Measurements from ENCODE around the gene PTPN21. TPM values are rescaled to one million over a fixed set of nuclear protein-coding genes. Genes with fewer than 3 reads are reported as not detected.

PTPN21 gene
- total and polyA plus RNA-seq, 2 of the 13 experiments (the other 11 are each of a cell fraction or from before 2014, with no cell fraction given) = 2.0 to 3.7 TPM

- CTCF ChIA-PET (ENCODE audit: low intra/inter-chr PET ratio, low total read pairs) = no interaction called here
- H3K36me3 ChIP-seq (replicated peaks in 1 of 2; ENCODE audit: control insufficient read depth in 1 of 2, insufficient read depth in 2 of 2, low read length in 2 of 2) = peaks cover 0 to 3% of the 10 kb centered on the region in 2 experiments; a peak in 1 of 5 replicates
- no peak overlapping the region for H3K9ac ChIP-seq (ENCODE audit: insufficient read depth, low read depth, low read length)
- no peaks in the 10 kb centered on the region for H3K79me2 ChIP-seq (ENCODE audit: insufficient read depth, low read length)
- FAIRE-seq = no peak
- 100% methylated on average over 1 of the region's 1 CpG for WGBS (ENCODE audit: low lambda C conversion rate)
- H3K4me2 ChIP-seq (ENCODE audit: low read depth, low read length) = no peak overlapping the region
- intact Hi-C loops (cut with micrococcal nuclease; ENCODE audit: unreplicated experiment) = no loop called here
- no peaks in the 10 kb centered on the region for H4K20me1 ChIP-seq (ENCODE audit: insufficient read depth, low read length)
- no peak for ATAC-seq
- H3K4me1 ChIP-seq (ENCODE audit: insufficient read depth, low read length) = peaks cover 15% of the 10 kb centered on the region
- no peaks in the 10 kb centered on the region for H3K9me3 ChIP-seq (ENCODE audit: low read length)
- POLR2A ChIA-PET = no interaction called here
- no peaks in the 10 kb centered on the region; a peak in 1 of 5 replicates for H3K27me3 ChIP-seq (ENCODE audit: control insufficient read depth in 1 of 2, insufficient read depth in 2 of 2, low read length in 2 of 2)
- in situ Hi-C loops (cut with HindIII; ENCODE audit: extremely low pct_ligation_motif_present, low pct_unique_long_range_greater_than_20kb) = no loop called here
- no peak for DNase-seq (ENCODE audit: low spot score)
- H2AFZ ChIP-seq (ENCODE audit: low read length) = no peak overlapping the region
- H3K4me3 ChIP-seq (replicated peaks in 1 of 3; ENCODE audit: insufficient read depth in 1 of 3, low read depth in 2 of 3, low read length in 3 of 3) = no peak overlapping the region
- no peak overlapping the region for H3K27ac ChIP-seq (ENCODE audit: extremely low read length, insufficient read depth, low read length)
- no TSS peak for BruUV-seq (replicated peaks)
- no peak for TF ChIP-seq PHF8 (CRISPR knock-in tag; IDR thresholded peaks at IDR 0.05)
- no peak for TF ChIP-seq SMARCE1 (IDR thresholded peaks at IDR 0.05; ENCODE audit: borderline replicate concordance)
- TF ChIP-seq ZNF615 (CRISPR knock-in tag; IDR thresholded peaks at IDR 0.05; ENCODE audit: borderline replicate concordance) = no peak
- TF ChIP-seq NRL (CRISPR knock-in tag; IDR thresholded peaks at IDR 0.05; ENCODE audit: borderline replicate concordance) = no peak
- no peak for TF ChIP-seq TBX2 (CRISPR knock-in tag; IDR thresholded peaks at IDR 0.05; ENCODE audit: borderline replicate concordance)
- no peak for TF ChIP-seq FOSL2 (CRISPR knock-in tag; IDR thresholded peaks at IDR 0.05)
- TF ChIP-seq ZBTB7B (CRISPR knock-in tag; IDR thresholded peaks at IDR 0.05) = no peak
- no peak for TF ChIP-seq SSRP1 (CRISPR knock-in tag; IDR thresholded peaks at IDR 0.05)
- no peak for TF ChIP-seq ZNF790 (CRISPR knock-in tag; IDR thresholded peaks at IDR 0.05; ENCODE audit: borderline replicate concordance)
These were observed 13.5 kb downstream of the PTPN21 start for GRCh38 chr14:88541324-88541723.

GRCh38 chr14:88535813-88536212 is 19.0 kb downstream of the PTPN21 start:
- intact Hi-C loops (cut with micrococcal nuclease; ENCODE audit: unreplicated experiment) (no loop called here), in situ Hi-C loops (cut with HindIII; ENCODE audit: extremely low pct_ligation_motif_present, low pct_unique_long_range_greater_than_20kb) (no loop called here)

More at GRCh38 chr14:88535813-88536212, 19.0 kb downstream of the PTPN21 start:
- BruUV-seq (replicated peaks) = no TSS peak
- DNase-seq (ENCODE audit: low spot score) = no peak
- peaks cover 19% of the 10 kb centered on the region for H3K4me1 ChIP-seq (ENCODE audit: insufficient read depth, low read length)
- H3K9me3 ChIP-seq (ENCODE audit: low read length) = no peaks in the 10 kb centered on the region
- 0 out of 2 replicates have a peak, but pooled peaks have one; percentile 11 for TF ChIP-seq ZNF709 (CRISPR knock-in tag; IDR thresholded peaks at IDR 0.05)
- no peak for TF ChIP-seq ZNF235 (CRISPR knock-in tag; IDR thresholded peaks at IDR 0.05; ENCODE audit: borderline replicate concordance)
- TF ChIP-seq GABPB1 (CRISPR knock-in tag; IDR thresholded peaks at IDR 0.05) = no peak
- TF ChIP-seq SNAI1 (CRISPR knock-in tag; IDR thresholded peaks at IDR 0.05; ENCODE audit: borderline replicate concordance) = no peak
- TF ChIP-seq MIER3 (CRISPR knock-in tag; IDR thresholded peaks at IDR 0.05; ENCODE audit: borderline replicate concordance) = no peak
- TF ChIP-seq IRF1 (CRISPR knock-in tag; IDR thresholded peaks at IDR 0.05; ENCODE audit: low read depth) = no peak
- H3K4me3 ChIP-seq (replicated peaks in 1 of 3; ENCODE audit: insufficient read depth in 1 of 3, low read depth in 2 of 3, low read length in 3 of 3) = no peak overlapping the region
- CTCF ChIA-PET (ENCODE audit: low intra/inter-chr PET ratio, low total read pairs) = no interaction called here
- H3K79me2 ChIP-seq (ENCODE audit: insufficient read depth, low read length) = no peaks in the 10 kb centered on the region
- H3K27ac ChIP-seq (ENCODE audit: extremely low read length, insufficient read depth, low read length) = peak overlapping the region; percentile 53
- H4K20me1 ChIP-seq (ENCODE audit: insufficient read depth, low read length) = no peaks in the 10 kb centered on the region
- FAIRE-seq = no peak
- H3K36me3 ChIP-seq (replicated peaks in 1 of 2; ENCODE audit: control insufficient read depth in 1 of 2, insufficient read depth in 2 of 2, low read length in 2 of 2) = no peaks in the 10 kb centered on the region
- H3K27me3 ChIP-seq (ENCODE audit: control insufficient read depth in 1 of 2, insufficient read depth in 2 of 2, low read length in 2 of 2) = no peaks in the 10 kb centered on the region; a peak in 1 of 5 replicates
- peak; percentile 43; the same call in 2 of the 3 replicates for ATAC-seq
- H3K4me2 ChIP-seq (ENCODE audit: low read depth, low read length) = peak overlapping the region; percentile 38; the same call in 1 of the 2 replicates
- WGBS (ENCODE audit: low lambda C conversion rate) = 38% methylated on average over 4 of the region's 4 CpGs
- no peak overlapping the region for H2AFZ ChIP-seq (ENCODE audit: low read length)
- H3K9ac ChIP-seq (ENCODE audit: insufficient read depth, low read depth, low read length) = no peak overlapping the region
- POLR2A ChIA-PET = no interaction called here
